Lower leg skin (tissue), 3 donors: ENCODE measurements around the gene RPS6KC1.
"Not testable (repeated sequence)": the region's sequence is repeated elsewhere in the genome, so short reads cannot be mapped to it uniquely, and the experiment has no call there.

Source experiments
- CTCF ChIP-seq, 3 donors: fragments of 450-650 bp; IDR thresholded peaks; one replicate each; pipeline ENCODE4 v1.5.1; 2016; ENCODE audit warnings: antibody characterized with exemption in 3 of 3, mild to moderate bottlenecking in 3 of 3, moderate library complexity in 2 of 3
- POLR2A ChIP-seq, 2 donors: fragments of 450-650 bp; IDR thresholded peaks; one replicate each; pipeline ENCODE4 v1.6.1; 2016 to 2017; ENCODE audit warnings: antibody characterized with exemption in 2 of 2, mild to moderate bottlenecking in 1 of 2, moderate library complexity in 1 of 2

DNA sequence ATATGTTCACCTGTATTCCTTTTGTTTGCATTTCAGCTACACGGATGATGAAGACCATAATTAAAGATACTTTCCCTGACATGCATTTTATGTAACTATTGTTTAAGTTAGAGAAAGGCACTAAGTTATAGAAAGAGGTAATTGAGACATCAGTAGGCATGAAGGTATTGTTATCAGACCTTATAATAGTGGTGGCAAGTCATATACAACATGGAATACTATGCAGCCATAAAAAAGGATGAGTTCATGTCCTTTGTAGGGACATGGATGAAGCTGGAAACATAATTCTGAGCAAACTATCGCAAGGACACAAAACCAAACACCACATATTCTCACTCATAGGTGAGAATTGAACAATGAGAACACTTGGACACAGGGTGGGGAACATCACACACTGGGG is 109.4 kb downstream of the RPS6KC1 start:
- TF ChIP-seq CTCF, POLR2A (IDR thresholded peaks at IDR 0.05): not testable (repeated sequence)
